K562 (cell line): ENCODE measurements around the gene NOSTRIN. TPM values are rescaled to one million over a fixed set of nuclear protein-coding genes. Genes with fewer than 3 reads are reported as not detected.

Experiments
- ARID2 ChIP-seq: fragments of 450-650 bp; IDR thresholded peaks from 2 replicates; pipeline ENCODE4 v1.6.1; 2017; ENCODE audit warnings: antibody characterized with exemption, mild to moderate bottlenecking
- C11orf30 ChIP-seq: fragments of 450-650 bp; IDR thresholded peaks from 2 replicates; pipeline ENCODE4 v1.6.1; 2016; ENCODE audit warnings: low read depth, mild to moderate bottlenecking
- CREM ChIP-seq: IDR thresholded peaks from 2 replicates; pipeline ENCODE4 v1.6.1; 2014; ENCODE audit warnings: antibody characterized with exemption, low read depth
- CTBP1 ChIP-seq: fragments of 450-650 bp; IDR thresholded peaks from 2 replicates; pipeline ENCODE4 v1.6.1; 2016; ENCODE audit warnings: borderline replicate concordance
- DNMT1 ChIP-seq: fragments of 450-650 bp; IDR thresholded peaks from 2 replicates; pipeline ENCODE4 v1.6.1; 2016; ENCODE audit warnings: antibody characterized with exemption, mild to moderate bottlenecking
- E2F1 ChIP-seq: sonication (generic); formaldehyde crosslinking; IDR thresholded peaks from 2 replicates; pipeline ENCODE4 v1.8.1; 2023; ENCODE audit warnings: mild to moderate bottlenecking, missing genetic modification reagents, moderate library complexity
- E4F1 ChIP-seq: fragments of 250-450 bp; sonication (Bioruptor Pico); IDR thresholded peaks from 2 replicates; pipeline ENCODE4 v1.5.0; 2021; ENCODE audit warnings: mild to moderate bottlenecking, borderline replicate concordance
- ETV5 ChIP-seq: sonication (generic); formaldehyde crosslinking; IDR thresholded peaks from 2 replicates; pipeline ENCODE4 v1.4.0; 2020; ENCODE audit warnings: low read depth, mild to moderate bottlenecking, missing genetic modification reagents
- ETV6 ChIP-seq, 3 experiments: fragments of 150-350 bp in 1 of 3; sonication (generic) in 1 of 3; formaldehyde crosslinking in 1 of 3; IDR thresholded peaks; 2 replicates each; pipeline versions ENCODE4 v1.6.1 to v1.8.0; 2014 to 2022; ENCODE audit warnings: borderline replicate concordance in 2 of 3, low read depth in 2 of 3, antibody characterized with exemption in 1 of 3, low read length in 1 of 3, mild to moderate bottlenecking in 1 of 3, missing genetic modification reagents in 1 of 3
- FIP1L1 ChIP-seq: fragments of 200-400 bp; formaldehyde crosslinking; IDR thresholded peaks from 2 replicates; pipeline ENCODE4 v1.6.1; 2018; ENCODE audit warnings: mild to moderate bottlenecking, low read depth, low read length; ENCODE audit not compliant: poor library complexity, severe bottlenecking
- GTF2A2 ChIP-seq: IDR thresholded peaks from 2 replicates; pipeline ENCODE4 v1.6.1; 2016; ENCODE audit warnings: mild to moderate bottlenecking, missing genetic modification characterization, missing compliant biosample characterization
- HDAC3 ChIP-seq: fragments of 450-650 bp; IDR thresholded peaks from 2 replicates; pipeline ENCODE4 v1.6.1; 2018; ENCODE audit warnings: borderline replicate concordance, mild to moderate bottlenecking, moderate library complexity; ENCODE audit not compliant: partially characterized antibody
- KAT8 ChIP-seq: fragments of 450-650 bp; IDR thresholded peaks from 2 replicates; pipeline ENCODE4 v1.6.1; 2016; ENCODE audit warnings: low read depth, mild to moderate bottlenecking
- MYBL2 ChIP-seq, 2 experiments: fragments of 450-650 bp in 1 of 2; sonication (generic) in 1 of 2; formaldehyde crosslinking in 1 of 2; IDR thresholded peaks; 2 replicates each; pipeline versions ENCODE4 v1.6.1 to v1.8.1; 2017 to 2022; ENCODE audit warnings: borderline replicate concordance in 1 of 2, inconsistent platforms in 1 of 2, low read depth in 1 of 2, mild to moderate bottlenecking in 1 of 2, missing genetic modification reagents in 1 of 2, moderate library complexity in 1 of 2
- RBM39 ChIP-seq: fragments of 200-400 bp; formaldehyde crosslinking; optimal IDR thresholded peaks from 2 replicates; pipeline ENCODE3; 2018; ENCODE audit warnings: low read depth, low read length
- SMAD4 ChIP-seq: fragments of 250-450 bp; sonication (Bioruptor Pico); conservative IDR thresholded peaks from 2 replicates; pipeline ENCODE4 v1.8.0; 2021; ENCODE audit warnings: inconsistent platforms, mild to moderate bottlenecking, moderate library complexity
- SNRNP70 ChIP-seq: fragments of 200-400 bp; formaldehyde crosslinking; optimal IDR thresholded peaks from 2 replicates; pipeline ENCODE3; 2017; ENCODE audit warnings: low read depth, low read length
- SP2 ChIP-seq: IDR thresholded peaks from 2 replicates; pipeline ENCODE4 v1.6.1; 2011; ENCODE audit warnings: mild to moderate bottlenecking, low read depth, low read length, moderate library complexity; ENCODE audit not compliant: poor library complexity, severe bottlenecking; ENCODE audit errors: extremely low read depth
- ZBTB9 ChIP-seq: fragments of 450-650 bp; formaldehyde crosslinking; IDR thresholded peaks from 2 replicates; pipeline ENCODE4 v1.4.0; 2020; ENCODE audit warnings: mild to moderate bottlenecking, moderate library complexity
- ZNF395 ChIP-seq: fragments of 200-800 bp; sonication (Bioruptor generic); IDR thresholded peaks from 2 replicates; pipeline ENCODE4 v1.6.1; 2017; ENCODE audit warnings: missing genetic modification characterization, missing compliant biosample characterization
- ZNF584 ChIP-seq: fragments of 200-800 bp; sonication (Bioruptor generic); IDR thresholded peaks from 2 replicates; pipeline ENCODE4 v1.6.1; 2016; ENCODE audit warnings: low read depth, mild to moderate bottlenecking, missing genetic modification characterization, missing compliant biosample characterization
- ZNF76 ChIP-seq: fragments of 250-450 bp; sonication (Bioruptor Pico); IDR thresholded peaks from 2 replicates; pipeline ENCODE4 v1.4.0; 2020; ENCODE audit warnings: mild to moderate bottlenecking, moderate library complexity, borderline replicate concordance
- polyA plus RNA-seq, 8 experiments: library from polyadenylated mRNA; depleted of rRNA in 4 of 8; stranded (reverse) in 5 of 8; unstranded in 3 of 8; fragments of >200 nt; fragmentation: Nextera tagmentation in 2 of 8; fragmentation: Illumina TruSeq in 1 of 8; extraction: Ambion mirVana in 2 of 8; extraction: Trizol in 1 of 8; gene quantifications; 2 replicates each; pipeline versions ENCODE4 v1.2.1 to v1.2.3, GENCODE V29; 2011 to 2014; ENCODE audit warnings: inconsistent platforms in 1 of 8, missing spikeins in 1 of 8
- total RNA-seq, 7 experiments: library from RNA; depleted of rRNA in 6 of 7; stranded (reverse); fragments of >200 nt in 6 of 7; fragmentation: Illumina TruSeq in 2 of 7; extraction: Trizol in 2 of 7; gene quantifications; 2 replicates each; pipeline versions ENCODE4 v1.2.1 to v1.2.3, GENCODE V29; 2011 to 2021; ENCODE audit warnings: low replicate concordance in 1 of 7

NOSTRIN gene
- total and polyA plus RNA-seq, 9 of the 15 experiments (the other 6 are each of a cell fraction or from before 2014, with no cell fraction given), result 26.7 to 82.9 (median 56.3) TPM

- TF ChIP-seq SMAD4 (CRISPR knock-in tag) (peak; percentile 73), E2F1 (CRISPR knock-in tag) (no peak), E4F1 (no peak), GTF2A2 (peak; percentile 73), DNMT1 (no peak), ZNF584 (CRISPR knock-in tag) (peak; percentile 44; the same call in 1 of the 2 replicates), ARID2 (no peak), KAT8 (no peak), HDAC3 (no peak), CREM (peak; percentile 54; the same call in 1 of the 2 replicates), RBM39 (no peak), ZBTB9 (peak; percentile 80), ZNF395 (peak; percentile 95), FIP1L1 (no peak), ETV5 (CRISPR knock-in tag) (no peak), CTBP1 (no peak), C11orf30 (no peak), SNRNP70 (no peak), ZNF76 (CRISPR knock-in tag) (no peak; the same call in 1 of the 2 replicates), SP2 (no peak), MYBL2 (IDR thresholded peaks at IDR 0.05; ENCODE audit: low read depth) (no peak), MYBL2 (CRISPR knock-in tag; IDR thresholded peaks at IDR 0.05; ENCODE audit: borderline replicate concordance) (no peak), ETV6 (IDR thresholded peaks at IDR 0.05; ENCODE audit: borderline replicate concordance in 1 of 2, low read depth in 2 of 2, low read length in 1 of 2) (no peak), ETV6 (CRISPR knock-in tag; IDR thresholded peaks at IDR 0.05; ENCODE audit: borderline replicate concordance) (no peak)
These were observed 6.3 kb upstream of the NOSTRIN start (continued) for GRCh38 chr2:168796090-168796577.
